ENCODE data around the gene MLN.

The MLN gene

GRCh38 chr6:33823806-33824205 lies 20.0 kb upstream of the MLN start:
- Histone ChIP-seq H3K27me3 (ENCODE audit: insufficient read depth, low read length, poor library complexity, severe bottlenecking) (no peaks in the 10 kb centered on the region), H3K4me3 (ENCODE audit: low read length, poor library complexity, severe bottlenecking) (no peak overlapping the region), H3K9me2 (replicated peaks; ENCODE audit: low read depth, low read length) (no peaks in the 10 kb centered on the region), H3K9ac (ENCODE audit: low read depth, low read length, poor library complexity, severe bottlenecking) (no peak overlapping the region), H2AFZ (ENCODE audit: low read length) (no peak overlapping the region), H3K9me3 (ENCODE audit: insufficient read depth, low read depth, low read length) (no peaks in the 10 kb centered on the region), H3K79me2 (ENCODE audit: insufficient read depth, low read length) (no peaks in the 10 kb centered on the region), H3K36me3 (ENCODE audit: insufficient read depth, low read length) (no peaks in the 10 kb centered on the region), H3F3A (ENCODE audit: low read depth) (no peaks in the 10 kb centered on the region), H4K20me1 (ENCODE audit: insufficient read depth, low read length, poor library complexity, severe bottlenecking) (no peaks in the 10 kb centered on the region), H3K4me2 (ENCODE audit: low read depth, low read length, poor library complexity, severe bottlenecking) (no peak overlapping the region), H3K4me1 (ENCODE audit: insufficient read depth, low read length, poor library complexity, severe bottlenecking) (peaks cover 18% of the 10 kb centered on the region)
- no peak for TF ChIP-seq EZH2phosphoT487 (IDR thresholded peaks at IDR 0.05; ENCODE audit: borderline replicate concordance)
- no peak for TF ChIP-seq CTCF (conservative IDR thresholded peaks at IDR 0.05; ENCODE audit: low read length)

GRCh38 chr6:33822575-33823395 lies 19.0 kb upstream of the MLN start:
- Histone ChIP-seq H3K79me2 (ENCODE audit: insufficient read depth, low read length) (no peaks in the 10 kb centered on the region), H3F3A (ENCODE audit: low read depth) (no peaks in the 10 kb centered on the region), H2AFZ (ENCODE audit: low read length) (no peak overlapping the region), H4K20me1 (ENCODE audit: insufficient read depth, low read length, poor library complexity, severe bottlenecking) (no peaks in the 10 kb centered on the region), H3K4me2 (ENCODE audit: low read depth, low read length, poor library complexity, severe bottlenecking) (no peak overlapping the region), H3K27me3 (ENCODE audit: insufficient read depth, low read length, poor library complexity, severe bottlenecking) (no peaks in the 10 kb centered on the region), H3K9me3 (ENCODE audit: insufficient read depth, low read depth, low read length) (no peaks in the 10 kb centered on the region), H3K4me1 (ENCODE audit: insufficient read depth, low read length, poor library complexity, severe bottlenecking) (peaks cover 18% of the 10 kb centered on the region), H3K9ac (ENCODE audit: low read depth, low read length, poor library complexity, severe bottlenecking) (no peak overlapping the region), H3K9me2 (replicated peaks; ENCODE audit: low read depth, low read length) (no peaks in the 10 kb centered on the region), H3K4me3 (ENCODE audit: low read length, poor library complexity, severe bottlenecking) (no peak overlapping the region), H3K36me3 (ENCODE audit: insufficient read depth, low read length) (no peaks in the 10 kb centered on the region)
- TF ChIP-seq EZH2phosphoT487 (IDR thresholded peaks at IDR 0.05; ENCODE audit: borderline replicate concordance): no peak
- TF ChIP-seq CTCF (conservative IDR thresholded peaks at IDR 0.05; ENCODE audit: low read length): peak; percentile 43

- Histone ChIP-seq H3K9me2 (replicated peaks; ENCODE audit: low read depth, low read length) (no peaks in the 10 kb centered on the region), H3K4me2 (ENCODE audit: low read depth, low read length, poor library complexity, severe bottlenecking) (peak overlapping the region; percentile 68), H2AFZ (ENCODE audit: low read length) (peak overlapping the region; percentile 51; the same call in 1 of the 2 replicates), H3K9ac (ENCODE audit: low read depth, low read length, poor library complexity, severe bottlenecking) (peak overlapping the region; percentile 46), H3F3A (ENCODE audit: low read depth) (no peaks in the 10 kb centered on the region), H3K36me3 (ENCODE audit: insufficient read depth, low read length) (no peaks in the 10 kb centered on the region), H3K4me1 (ENCODE audit: insufficient read depth, low read length, poor library complexity, severe bottlenecking) (peaks cover 18% of the 10 kb centered on the region), H3K79me2 (ENCODE audit: insufficient read depth, low read length) (no peaks in the 10 kb centered on the region), H3K4me3 (ENCODE audit: low read length, poor library complexity, severe bottlenecking) (peak overlapping the region; percentile 28), H4K20me1 (ENCODE audit: insufficient read depth, low read length, poor library complexity, severe bottlenecking) (no peaks in the 10 kb centered on the region), H3K27me3 (ENCODE audit: insufficient read depth, low read length, poor library complexity, severe bottlenecking) (no peaks in the 10 kb centered on the region), H3K9me3 (ENCODE audit: insufficient read depth, low read depth, low read length) (no peaks in the 10 kb centered on the region)
- no peak for TF ChIP-seq CTCF (conservative IDR thresholded peaks at IDR 0.05; ENCODE audit: low read length)
- no peak for TF ChIP-seq EZH2phosphoT487 (IDR thresholded peaks at IDR 0.05; ENCODE audit: borderline replicate concordance)
These were observed 17.1 kb upstream of the MLN start for GRCh38 chr6:33820784-33821520.
